Measurements from ENCODE around the gene CNGA3.

CNGA3 gene

GRCh38 chr2:98441706-98442450 is 95.6 kb downstream of the CNGA3 start:
- ChIA-PET POLR2A (no interaction called here), CTCF (interaction anchor here (1.3 to 1.9 kb wide), 4 partner anchors 12 to 46 kb away, joined by 3 to 8 read pairs (median 4); no protein-coding TSS in a partner anchor)
- Histone ChIP-seq H3K4me1 (ENCODE audit: control extremely low read depth in 1 of 4, control insufficient read depth in 4 of 4, insufficient read depth in 4 of 4, low read length in 3 of 4) (peaks cover 7 to 24% (median 15%) of the 10 kb centered on the region in 4 experiments), H3K9me3 (ENCODE audit: control extremely low read depth in 1 of 5, control insufficient read depth in 4 of 5, insufficient read depth in 2 of 5, low read depth in 1 of 5, low read length in 4 of 5) (peaks cover 0 to 11% (median 5%) of the 10 kb centered on the region in 5 experiments), H3K4me3 (ENCODE audit: control insufficient read depth in 1 of 7, extremely low read depth in 1 of 7, insufficient read depth in 4 of 7, low read depth in 2 of 7, low read length in 6 of 7) (no peak overlapping the region), H3K27ac (ENCODE audit: insufficient read depth in 1 of 2, low read depth in 1 of 2, low read length in 2 of 2, poor library complexity in 1 of 2, severe bottlenecking in 2 of 2) (no peak overlapping the region), H3K27me3 (replicated peaks in 2 of 5; ENCODE audit: control insufficient read depth in 4 of 5, insufficient read depth in 5 of 5, low read length in 4 of 5) (no peaks in the 10 kb centered on the region), H3K36me3 (ENCODE audit: control insufficient read depth in 4 of 4, insufficient read depth in 4 of 4, low read length in 3 of 4) (no peaks in the 10 kb centered on the region)
- whole genome bisulfite sequencing (ENCODE audit: insufficient coverage) = 100% methylated on average over 2 of the region's 7 CpGs
- no peak for DNase-seq

- CTCF ChIA-PET = interaction anchor here (1.3 to 1.9 kb wide), 4 partner anchors 11 to 45 kb away, joined by 3 to 8 read pairs (median 4); no protein-coding TSS in a partner anchor
Measured at GRCh38 chr2:98442488-98442887, 96.2 kb downstream of the CNGA3 start.

GRCh38 chr2:98444436-98445176 is 98.3 kb downstream of the CNGA3 start, which contains the start of gene INPP4A:
Gene INPP4A (plus strand): TSS chr2:98444858. CDS start chr2:98520049, 75,191 bp downstream.
- peaks cover 7 to 48% (median 28%) of the 10 kb centered on the region in 4 experiments for H3K4me1 ChIP-seq (ENCODE audit: control extremely low read depth in 1 of 4, control insufficient read depth in 4 of 4, insufficient read depth in 4 of 4, low read length in 3 of 4)
- 0% methylated on average over 74 of the region's 75 CpGs for WGBS (ENCODE audit: insufficient coverage)
- POLR2A ChIA-PET = no interaction called here
- no peaks in the 10 kb centered on the region for H3K36me3 ChIP-seq (ENCODE audit: control insufficient read depth in 4 of 4, insufficient read depth in 4 of 4, low read length in 3 of 4)
- peak within 1 kb of the TSS; percentile 40 to 65 for H3K27ac ChIP-seq (ENCODE audit: insufficient read depth in 1 of 2, low read depth in 1 of 2, low read length in 2 of 2, poor library complexity in 1 of 2, severe bottlenecking in 2 of 2)
- CTCF ChIA-PET = no interaction called here
- DNase-seq = peak; percentile 77 to 87 (median 84)
- peaks cover 0 to 4% (median 0%) of the 10 kb centered on the region in 5 experiments for H3K9me3 ChIP-seq (ENCODE audit: control extremely low read depth in 1 of 5, control insufficient read depth in 4 of 5, insufficient read depth in 2 of 5, low read depth in 1 of 5, low read length in 4 of 5)
- no peaks in the 10 kb centered on the region for H3K27me3 ChIP-seq (replicated peaks in 2 of 5; ENCODE audit: control insufficient read depth in 4 of 5, insufficient read depth in 5 of 5, low read length in 4 of 5)
- H3K4me3 ChIP-seq (ENCODE audit: control insufficient read depth in 1 of 7, extremely low read depth in 1 of 7, insufficient read depth in 4 of 7, low read depth in 2 of 7, low read length in 6 of 7) = peak within 1 kb of the TSS; percentile 72 to 85 (median 83)

More at GRCh38 chr2:98442488-98442887, 96.2 kb downstream of the CNGA3 start:
- WGBS (ENCODE audit: insufficient coverage) = 100% methylated on average over 2 of the region's 4 CpGs
- Histone ChIP-seq H3K4me1 (ENCODE audit: control extremely low read depth in 1 of 4, control insufficient read depth in 4 of 4, insufficient read depth in 4 of 4, low read length in 3 of 4) (peaks cover 7 to 30% (median 19%) of the 10 kb centered on the region in 4 experiments), H3K27me3 (replicated peaks in 2 of 5; ENCODE audit: control insufficient read depth in 4 of 5, insufficient read depth in 5 of 5, low read length in 4 of 5) (no peaks in the 10 kb centered on the region), H3K36me3 (ENCODE audit: control insufficient read depth in 4 of 4, insufficient read depth in 4 of 4, low read length in 3 of 4) (no peaks in the 10 kb centered on the region), H3K9me3 (ENCODE audit: control extremely low read depth in 1 of 5, control insufficient read depth in 4 of 5, insufficient read depth in 2 of 5, low read depth in 1 of 5, low read length in 4 of 5) (peaks cover 0 to 11% (median 5%) of the 10 kb centered on the region in 5 experiments), H3K27ac (ENCODE audit: insufficient read depth in 1 of 2, low read depth in 1 of 2, low read length in 2 of 2, poor library complexity in 1 of 2, severe bottlenecking in 2 of 2) (no peak overlapping the region), H3K4me3 (ENCODE audit: control insufficient read depth in 1 of 7, extremely low read depth in 1 of 7, insufficient read depth in 4 of 7, low read depth in 2 of 7, low read length in 6 of 7) (no peak overlapping the region)
- POLR2A ChIA-PET = no interaction called here
- no peak for DNase-seq

GRCh38 chr2:98445177-98445682 is 99.0 kb downstream of the CNGA3 start:
- CTCF ChIA-PET = no interaction called here
- peak overlapping the region; percentile 72 to 85 (median 83) for H3K4me3 ChIP-seq (ENCODE audit: control insufficient read depth in 1 of 7, extremely low read depth in 1 of 7, insufficient read depth in 4 of 7, low read depth in 2 of 7, low read length in 6 of 7)
- WGBS (ENCODE audit: insufficient coverage) = 0% methylated on average over 33 of the region's 34 CpGs
- no peaks in the 10 kb centered on the region for H3K27me3 ChIP-seq (replicated peaks in 2 of 5; ENCODE audit: control insufficient read depth in 4 of 5, insufficient read depth in 5 of 5, low read length in 4 of 5)
- DNase-seq = peak in 2 of 3 donors; percentile 53 to 60
- H3K36me3 ChIP-seq (ENCODE audit: control insufficient read depth in 4 of 4, insufficient read depth in 4 of 4, low read length in 3 of 4) = no peaks in the 10 kb centered on the region
- H3K9me3 ChIP-seq (ENCODE audit: control extremely low read depth in 1 of 5, control insufficient read depth in 4 of 5, insufficient read depth in 2 of 5, low read depth in 1 of 5, low read length in 4 of 5) = no peaks in the 10 kb centered on the region
- peak overlapping the region in 1 of 2 experiments; percentile 65 for H3K27ac ChIP-seq (ENCODE audit: insufficient read depth in 1 of 2, low read depth in 1 of 2, low read length in 2 of 2, poor library complexity in 1 of 2, severe bottlenecking in 2 of 2)
- POLR2A ChIA-PET = no interaction called here
- H3K4me1 ChIP-seq (ENCODE audit: control extremely low read depth in 1 of 4, control insufficient read depth in 4 of 4, insufficient read depth in 4 of 4, low read length in 3 of 4) = peaks cover 7 to 51% (median 28%) of the 10 kb centered on the region in 4 experiments

- DNase-seq = no peak
- Histone ChIP-seq H3K27ac (ENCODE audit: insufficient read depth in 1 of 2, low read depth in 1 of 2, low read length in 2 of 2, poor library complexity in 1 of 2, severe bottlenecking in 2 of 2) (peak overlapping the region in 1 of 2 experiments; percentile 65), H3K36me3 (ENCODE audit: control insufficient read depth in 4 of 4, insufficient read depth in 4 of 4, low read length in 3 of 4) (no peaks in the 10 kb centered on the region), H3K4me3 (ENCODE audit: control insufficient read depth in 1 of 7, extremely low read depth in 1 of 7, insufficient read depth in 4 of 7, low read depth in 2 of 7, low read length in 6 of 7) (peak overlapping the region in 6 of 7 experiments; percentile 74 to 85 (median 84)), H3K4me1 (ENCODE audit: control extremely low read depth in 1 of 4, control insufficient read depth in 4 of 4, insufficient read depth in 4 of 4, low read length in 3 of 4) (peaks cover 7 to 56% (median 28%) of the 10 kb centered on the region in 4 experiments), H3K9me3 (ENCODE audit: control extremely low read depth in 1 of 5, control insufficient read depth in 4 of 5, insufficient read depth in 2 of 5, low read depth in 1 of 5, low read length in 4 of 5) (no peaks in the 10 kb centered on the region), H3K27me3 (replicated peaks in 2 of 5; ENCODE audit: control insufficient read depth in 4 of 5, insufficient read depth in 5 of 5, low read length in 4 of 5) (no peaks in the 10 kb centered on the region)
- ChIA-PET POLR2A (no interaction called here), CTCF (interaction anchor here (0.9 to 3.4 kb wide), 8 partner anchors 9 to 69 kb away, joined by 3 to 18 read pairs (median 6); no protein-coding TSS in a partner anchor)
- WGBS (ENCODE audit: insufficient coverage) = 60% methylated on average over 17 of the region's 19 CpGs
Measured at GRCh38 chr2:98445683-98446581, 99.7 kb downstream of the CNGA3 start.

DNA sequence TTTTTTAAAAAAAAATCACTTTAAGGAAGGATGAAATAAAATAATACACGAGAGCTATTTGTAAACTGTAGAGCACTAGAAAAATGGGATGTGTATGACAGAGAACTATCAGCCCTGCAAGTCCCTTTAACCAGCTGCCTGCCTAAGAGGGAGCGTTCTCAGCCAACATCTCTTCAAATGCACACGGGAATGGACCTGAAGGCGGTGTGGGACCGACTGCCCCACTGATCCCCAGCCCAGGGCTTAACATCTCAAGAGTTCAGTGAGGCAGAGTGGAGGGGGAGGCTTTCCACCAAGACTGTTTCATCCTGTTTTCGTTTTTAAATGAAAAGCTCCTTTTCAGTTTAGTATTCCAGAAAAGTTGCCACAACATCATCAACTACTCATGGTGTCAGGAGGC is 100.6 kb downstream of the CNGA3 start:
- DNase-seq = no peak
- WGBS (ENCODE audit: insufficient coverage) = 67% methylated on average over 2 of the region's 6 CpGs
- ChIA-PET POLR2A (interaction anchor here (0.6 kb wide), 1 partner anchor 787 kb away, joined by 3 read pairs; no protein-coding TSS in a partner anchor), CTCF (interaction anchor here (0.5 to 3.4 kb wide), 12 partner anchors 8 to 609 kb away, joined by 3 to 18 read pairs (median 4); no protein-coding TSS in a partner anchor)
- no peaks in the 10 kb centered on the region for H3K9me3 ChIP-seq (ENCODE audit: control extremely low read depth in 1 of 5, control insufficient read depth in 4 of 5, insufficient read depth in 2 of 5, low read depth in 1 of 5, low read length in 4 of 5)
- no peaks in the 10 kb centered on the region for H3K36me3 ChIP-seq (ENCODE audit: control insufficient read depth in 4 of 4, insufficient read depth in 4 of 4, low read length in 3 of 4)
- H3K27ac ChIP-seq (ENCODE audit: insufficient read depth in 1 of 2, low read depth in 1 of 2, low read length in 2 of 2, poor library complexity in 1 of 2, severe bottlenecking in 2 of 2) = no peak overlapping the region
- peak overlapping the region in 1 of 7 experiments; percentile 44 for H3K4me3 ChIP-seq (ENCODE audit: control insufficient read depth in 1 of 7, extremely low read depth in 1 of 7, insufficient read depth in 4 of 7, low read depth in 2 of 7, low read length in 6 of 7)
- H3K4me1 ChIP-seq (ENCODE audit: control extremely low read depth in 1 of 4, control insufficient read depth in 4 of 4, insufficient read depth in 4 of 4, low read length in 3 of 4) = peaks cover 10 to 63% (median 28%) of the 10 kb centered on the region in 4 experiments
- H3K27me3 ChIP-seq (replicated peaks in 2 of 5; ENCODE audit: control insufficient read depth in 4 of 5, insufficient read depth in 5 of 5, low read length in 4 of 5) = no peaks in the 10 kb centered on the region
